Fibroblast of skin of abdomen (primary cell): ENCODE results near the gene MITD1.
A peak's percentile ranks its signal among the peaks of the same experiment; 100 is the strongest.
"Not testable (repeated sequence)": the region's sequence is repeated elsewhere in the genome, so short reads cannot be mapped to it uniquely, and the experiment has no call there.

ENCODE experiments used
- DNase-seq: peaks from one replicate; pipeline ENCODE4 v3.0.0-alpha.2; 2013

Gene MITD1

GRCh38 chr2:99154643-99155536 is 26.0 kb downstream of the MITD1 start, which contains the start of the genes LIPT1 and TSGA10:
LIPT1 (plus strand) TSS chr2:99154967; CDS start chr2:99161958, 6,991 bp downstream.
TSGA10 (minus strand) TSS chr2:99154942; CDS start chr2:99109439, 45,503 bp downstream.
- DNase-seq: peak; percentile 88

DNA sequence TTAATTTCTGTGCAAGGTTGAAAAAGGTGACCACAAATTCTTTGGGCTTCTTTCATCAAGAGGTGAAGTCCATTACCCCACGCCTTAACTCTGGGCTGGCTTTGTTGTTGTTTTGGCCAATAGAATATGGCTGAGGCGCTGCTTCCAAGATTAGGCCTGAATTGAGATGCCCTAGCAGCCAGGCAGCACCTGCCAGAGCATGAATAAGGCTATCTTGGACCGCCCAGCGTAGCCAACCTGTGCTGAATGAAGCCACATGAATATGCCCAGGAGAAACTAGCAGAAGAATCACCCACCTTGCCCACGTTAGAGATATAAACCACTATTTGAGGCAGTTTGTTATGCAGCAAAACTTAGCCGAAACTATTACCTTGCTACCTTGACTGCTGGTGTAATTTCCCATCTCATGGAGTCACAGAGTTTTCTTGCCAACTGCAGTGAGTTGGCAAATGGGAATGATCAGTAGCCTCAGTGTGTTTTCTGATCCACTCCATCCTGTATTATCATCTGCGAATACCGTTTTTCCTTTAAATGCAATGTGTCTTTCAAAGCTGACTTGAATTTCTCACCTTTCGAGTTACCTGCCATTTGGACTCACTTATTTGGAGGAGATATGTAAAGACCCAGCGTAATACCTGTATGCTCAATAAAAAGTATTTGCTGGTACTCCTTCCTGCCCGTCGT is 26.8 kb downstream of the MITD1 start:
- peak; percentile 2 for DNase-seq

- no peak for DNase-seq
Observed at GRCh38 chr2:99152199-99152895, 28.5 kb downstream of the MITD1 start.

DNA sequence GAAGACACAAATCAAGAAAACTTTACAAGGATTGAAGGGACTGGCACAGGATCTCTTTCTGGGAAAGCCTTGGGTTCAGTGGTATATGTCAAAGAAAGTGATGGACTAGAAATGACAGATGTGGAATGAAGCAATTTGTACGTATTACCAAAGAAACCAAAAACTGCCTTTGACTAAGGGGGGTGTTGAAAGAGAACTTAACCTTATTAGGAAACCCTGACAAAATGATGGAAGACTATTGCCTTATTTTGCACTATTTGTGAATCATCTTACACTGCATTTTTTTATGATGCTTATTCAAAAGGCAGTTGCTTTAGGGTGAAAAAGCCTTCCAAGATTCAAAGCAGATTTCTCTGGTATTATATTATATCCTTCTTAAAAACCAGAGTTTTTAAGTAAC is 30.2 kb downstream of the MITD1 start:
- DNase-seq: peak; percentile 47

GRCh38 chr2:99141110-99142108 is 39.4 kb downstream of the MITD1 start, which contains the start of gene C2orf15:
C2orf15 (plus strand) TSS chr2:99141707; CDS start chr2:99150559, 8,852 bp downstream.
- peak; percentile 77 for DNase-seq

- DNase-seq: no peak
Observed at GRCh38 chr2:99140860-99141109, 40.1 kb downstream of the MITD1 start.

- no peak for DNase-seq
Observed at GRCh38 chr2:99140056-99140859, 40.6 kb downstream of the MITD1 start.

GRCh38 chr2:99139003-99139402 is 41.9 kb downstream of the MITD1 start:
- no peak for DNase-seq

DNA sequence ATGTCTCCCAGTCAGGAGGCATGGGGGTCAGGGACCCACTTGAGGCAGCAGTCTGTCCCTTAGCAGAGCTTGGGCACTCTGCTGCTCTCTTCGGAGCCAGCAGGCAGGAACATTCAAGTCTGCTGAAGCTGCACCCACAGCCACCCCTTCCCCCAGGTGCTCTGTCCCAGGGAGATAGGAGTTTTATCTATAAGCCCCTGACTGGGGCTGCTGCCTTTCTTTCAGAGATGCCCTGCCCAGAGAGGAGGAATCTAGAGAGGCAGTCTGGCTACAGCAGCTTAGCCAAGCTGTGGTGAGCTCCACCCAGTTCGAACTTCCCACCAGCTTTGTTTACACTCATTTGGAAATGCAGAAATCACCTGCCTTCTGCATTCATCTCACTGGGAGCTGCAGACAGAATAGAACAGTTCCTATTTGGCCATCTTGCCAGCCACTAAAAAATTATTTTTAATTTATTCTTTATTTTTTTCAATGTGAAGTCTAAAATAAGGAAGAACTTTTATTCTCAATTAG is 45.8 kb downstream of the MITD1 start:
- DNase-seq: not testable (repeated sequence)

GRCh38 chr2:99127981-99128380 is 52.9 kb downstream of the MITD1 start:
- no peak for DNase-seq
